ENCODE results near the gene RHBDL1.

The RHBDL1 gene

GRCh38 chr16:638836-639235 lies 36.6 kb upstream of the RHBDL1 start:
- H3K27ac ChIP-seq: no peak overlapping the region

GRCh38 chr16:640614-641013 lies 34.9 kb upstream of the RHBDL1 start:
- Histone ChIP-seq H3K27me3 (no peaks in the 10 kb centered on the region), H3K36me3 (no peaks in the 10 kb centered on the region), H3K4me3 (no peak overlapping the region), H3K4me1 (peaks cover 5 to 37% (median 25%) of the 10 kb centered on the region in 4 donors), H3K27ac (peak overlapping the region; percentile 75 to 81), H3K9me3 (no peaks in the 10 kb centered on the region)
- no peak for TF ChIP-seq CTCF (IDR thresholded peaks at IDR 0.05)
- intact Hi-C loops (cut with DNase I; ENCODE audit: low total_unique reads): no loop called here
- DNase-seq: no peak

More at GRCh38 chr16:638836-639235, 36.6 kb upstream of the RHBDL1 start:
- Histone ChIP-seq H3K9me3 (no peaks in the 10 kb centered on the region), H3K36me3 (peaks cover 0 to 13% (median 7%) of the 10 kb centered on the region in 3 donors), H3K4me1 (peaks cover 5 to 46% (median 37%) of the 10 kb centered on the region in 4 donors), H3K27me3 (no peaks in the 10 kb centered on the region), H3K4me3 (no peak overlapping the region)
- no peak for DNase-seq
- no peak for TF ChIP-seq CTCF (IDR thresholded peaks at IDR 0.05)
- intact Hi-C loops (cut with DNase I; ENCODE audit: low total_unique reads): loop anchor here (10.0 kb wide), 1 partner anchor 54 kb away; no protein-coding TSS in a partner anchor

- Histone ChIP-seq H3K36me3 (no peaks in the 10 kb centered on the region), H3K4me1 (peaks cover 5 to 44% (median 23%) of the 10 kb centered on the region in 4 donors), H3K27ac (peak within 1 kb of the TSS; percentile 75 to 81), H3K9me3 (no peaks in the 10 kb centered on the region), H3K27me3 (no peaks in the 10 kb centered on the region), H3K4me3 (peak within 1 kb of the TSS; percentile 67 to 91)
- no peak for TF ChIP-seq CTCF (IDR thresholded peaks at IDR 0.05)
- intact Hi-C loops (cut with DNase I; ENCODE audit: low total_unique reads): no loop called here
- DNase-seq: peak; percentile 76 to 91
Observed at GRCh38 chr16:641326-642188, 33.9 kb upstream of the RHBDL1 start, which contains the start of gene MCRIP2. Gene MCRIP2 (plus strand): TSS chr16:641828. CDS start chr16:641992, 164 bp downstream.

- DNase-seq: no peak
- H3K4me3 ChIP-seq: peak overlapping the region; percentile 67 to 91
- H3K36me3 ChIP-seq: no peaks in the 10 kb centered on the region
- no peaks in the 10 kb centered on the region for H3K27me3 ChIP-seq
- no peaks in the 10 kb centered on the region for H3K9me3 ChIP-seq
- intact Hi-C loops (cut with DNase I; ENCODE audit: low total_unique reads): no loop called here
- H3K4me1 ChIP-seq: peaks cover 5 to 49% (median 22%) of the 10 kb centered on the region in 4 donors
- peak overlapping the region; percentile 75 to 81 for H3K27ac ChIP-seq
- TF ChIP-seq CTCF (IDR thresholded peaks at IDR 0.05): no peak
Observed at GRCh38 chr16:642189-643049, 33.1 kb upstream of the RHBDL1 start.

GRCh38 chr16:643050-643368 lies 32.5 kb upstream of the RHBDL1 start:
- H3K4me3 ChIP-seq: peak overlapping the region in 1 of 2 donors; percentile 91
- no peaks in the 10 kb centered on the region for H3K9me3 ChIP-seq
- DNase-seq: no peak
- no peaks in the 10 kb centered on the region for H3K27me3 ChIP-seq
- peaks cover 5 to 49% (median 24%) of the 10 kb centered on the region in 4 donors for H3K4me1 ChIP-seq
- intact Hi-C loops (cut with DNase I; ENCODE audit: low total_unique reads): no loop called here
- H3K27ac ChIP-seq: peak overlapping the region; percentile 75 to 81
- no peaks in the 10 kb centered on the region for H3K36me3 ChIP-seq
- TF ChIP-seq CTCF (IDR thresholded peaks at IDR 0.05): no peak

Data from tibial artery (tissue), 4 donors.